Vagina (tissue), 2 donors: Measurements from ENCODE around the gene LSM3.

Experiments
- POLR2A ChIP-seq, 2 donors: fragments of 450-650 bp; IDR thresholded peaks; one replicate each; pipeline ENCODE4 v1.6.1; 2017; ENCODE audit warnings: antibody characterized with exemption in 2 of 2, mild to moderate bottlenecking in 2 of 2, moderate library complexity in 2 of 2
- POLR2AphosphoS5 ChIP-seq, 2 donors: sonication (generic); formaldehyde crosslinking; IDR thresholded peaks; one replicate each; pipeline ENCODE4 v1.9.0; 2017; ENCODE audit warnings: antibody characterized with exemption in 2 of 2, mild to moderate bottlenecking in 2 of 2, low read depth in 1 of 2; ENCODE audit not compliant: insufficient read depth in 1 of 2
- TF ChIP-seq, protein P1 (sequence below), 3 experiments: fragments of 450-650 bp in 2 of 3; fragments of 200-600 bp in 1 of 3; sonication (generic) in 1 of 3; IDR thresholded peaks; one replicate each; pipeline ENCODE4 v1.5.1; 2017 to 2019; ENCODE audit warnings: antibody characterized with exemption in 3 of 3, mild to moderate bottlenecking in 2 of 3, moderate library complexity in 2 of 3

DNA sequence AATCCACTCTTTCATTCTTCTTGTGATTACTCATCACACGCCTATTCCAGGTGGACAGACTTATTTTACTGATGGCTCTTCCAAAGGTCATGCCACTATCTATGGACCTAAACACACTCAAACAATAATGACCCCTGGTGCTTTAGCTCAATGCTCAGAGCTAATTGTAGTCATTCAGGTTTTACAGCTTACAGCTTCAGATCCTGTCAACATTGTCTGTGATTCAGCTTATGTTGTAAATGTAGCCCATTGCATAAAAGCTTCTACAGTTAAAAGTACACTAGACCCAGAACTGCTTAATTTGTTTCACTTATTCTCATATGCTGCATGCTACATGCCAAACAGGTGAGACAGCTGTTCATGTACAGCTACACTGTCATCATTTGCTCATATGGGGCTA lies 49.2 kb downstream of the LSM3 start:
- TF ChIP-seq POLR2A (IDR thresholded peaks at IDR 0.05) = no peak
- TF ChIP-seq, protein P1, sequence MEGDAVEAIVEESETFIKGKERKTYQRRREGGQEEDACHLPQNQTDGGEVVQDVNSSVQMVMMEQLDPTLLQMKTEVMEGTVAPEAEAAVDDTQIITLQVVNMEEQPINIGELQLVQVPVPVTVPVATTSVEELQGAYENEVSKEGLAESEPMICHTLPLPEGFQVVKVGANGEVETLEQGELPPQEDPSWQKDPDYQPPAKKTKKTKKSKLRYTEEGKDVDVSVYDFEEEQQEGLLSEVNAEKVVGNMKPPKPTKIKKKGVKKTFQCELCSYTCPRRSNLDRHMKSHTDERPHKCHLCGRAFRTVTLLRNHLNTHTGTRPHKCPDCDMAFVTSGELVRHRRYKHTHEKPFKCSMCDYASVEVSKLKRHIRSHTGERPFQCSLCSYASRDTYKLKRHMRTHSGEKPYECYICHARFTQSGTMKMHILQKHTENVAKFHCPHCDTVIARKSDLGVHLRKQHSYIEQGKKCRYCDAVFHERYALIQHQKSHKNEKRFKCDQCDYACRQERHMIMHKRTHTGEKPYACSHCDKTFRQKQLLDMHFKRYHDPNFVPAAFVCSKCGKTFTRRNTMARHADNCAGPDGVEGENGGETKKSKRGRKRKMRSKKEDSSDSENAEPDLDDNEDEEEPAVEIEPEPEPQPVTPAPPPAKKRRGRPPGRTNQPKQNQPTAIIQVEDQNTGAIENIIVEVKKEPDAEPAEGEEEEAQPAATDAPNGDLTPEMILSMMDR (IDR thresholded peaks at IDR 0.05) = no peak
- no peak for TF ChIP-seq POLR2AphosphoS5 (IDR thresholded peaks at IDR 0.05; ENCODE audit: insufficient read depth in 1 of 2, low read depth in 1 of 2)
